Inflammatory macrophage treated with lipopolysaccharide for 4 hours (primary cell): ENCODE measurements around the gene SYTL3.

Experiments
- DNase-seq: peaks from one replicate; pipeline ENCODE4 v3.0.0-alpha.2; 2020

SYTL3 gene

GRCh38 chr6:158763434-158764182, 113.8 kb downstream of the SYTL3 start:
- no peak for DNase-seq

GRCh38 chr6:158764183-158764849, 114.5 kb downstream of the SYTL3 start:
- no peak for DNase-seq

- DNase-seq: no peak
These were observed 115.1 kb downstream of the SYTL3 start for GRCh38 chr6:158764926-158765325.

- DNase-seq: no peak
These were observed 115.7 kb downstream of the SYTL3 start for GRCh38 chr6:158765499-158766068.

GRCh38 chr6:158766621-158767455, 117.0 kb downstream of the SYTL3 start:
- no peak for DNase-seq

GRCh38 chr6:158767709-158768108, 117.9 kb downstream of the SYTL3 start:
- no peak for DNase-seq

- DNase-seq: no peak
These were observed 118.6 kb downstream of the SYTL3 start for GRCh38 chr6:158768436-158768835.

- no peak for DNase-seq
These were observed 119.4 kb downstream of the SYTL3 start for GRCh38 chr6:158769234-158769770.

- DNase-seq: no peak
These were observed 120.0 kb downstream of the SYTL3 start for GRCh38 chr6:158769771-158770432.

GRCh38 chr6:158770533-158771330, 120.9 kb downstream of the SYTL3 start:
- DNase-seq: peak; percentile 4

GRCh38 chr6:158771399-158772152, 121.7 kb downstream of the SYTL3 start:
- peak; percentile 39 for DNase-seq

- DNase-seq: no peak
These were observed 122.3 kb downstream of the SYTL3 start for GRCh38 chr6:158772172-158772571.

GRCh38 chr6:158772851-158773371, 123.1 kb downstream of the SYTL3 start:
- peak; percentile 54 for DNase-seq

GRCh38 chr6:158773581-158774449, 124.0 kb downstream of the SYTL3 start:
- no peak for DNase-seq

- no peak for DNase-seq
These were observed 125.0 kb downstream of the SYTL3 start for GRCh38 chr6:158774717-158775449.

- no peak for DNase-seq
These were observed 126.0 kb downstream of the SYTL3 start for GRCh38 chr6:158775832-158776231.

GRCh38 chr6:158776737-158777136, 126.9 kb downstream of the SYTL3 start:
- no peak for DNase-seq

GRCh38 chr6:158777510-158777909, 127.7 kb downstream of the SYTL3 start:
- DNase-seq: no peak
